HG02623 (cell line): ENCODE data around the gene NPEPL1.

Experiments used
- ATAC-seq: cut with Tn5 transposase; IDR thresholded peaks from one replicate; pipeline ENCODE4 v1.9.1; 2021; ENCODE audit warnings: moderate library complexity; ENCODE audit not compliant: unreplicated experiment

The NPEPL1 gene

GRCh38 chr20:58657986-58658385 is 34.6 kb upstream of the NPEPL1 start:
- no peak for ATAC-seq

- no peak for ATAC-seq
Observed at GRCh38 chr20:58658760-58659159, 33.8 kb upstream of the NPEPL1 start.

GRCh38 chr20:58659841-58660240 is 32.8 kb upstream of the NPEPL1 start:
- no peak for ATAC-seq

GRCh38 chr20:58660855-58661597 is 31.6 kb upstream of the NPEPL1 start:
- ATAC-seq: no peak

- ATAC-seq: no peak
Observed at GRCh38 chr20:58661598-58662473, 30.8 kb upstream of the NPEPL1 start.

GRCh38 chr20:58664331-58664730 is 28.3 kb upstream of the NPEPL1 start:
- no peak for ATAC-seq

GRCh38 chr20:58664883-58665282 is 27.7 kb upstream of the NPEPL1 start:
- no peak for ATAC-seq

GRCh38 chr20:58665606-58666005 is 27.0 kb upstream of the NPEPL1 start:
- ATAC-seq: no peak

- no peak for ATAC-seq
Observed at GRCh38 chr20:58666702-58667101, 25.9 kb upstream of the NPEPL1 start.

GRCh38 chr20:58667975-58668374 is 24.6 kb upstream of the NPEPL1 start:
- ATAC-seq: no peak

GRCh38 chr20:58668901-58669286 is 23.7 kb upstream of the NPEPL1 start:
- ATAC-seq: no peak

- ATAC-seq: peak; percentile 77
Observed at GRCh38 chr20:58669287-58670006, 23.2 kb upstream of the NPEPL1 start.

- ATAC-seq: no peak
Observed at GRCh38 chr20:58670102-58670501, 22.5 kb upstream of the NPEPL1 start.

- ATAC-seq: no peak
Observed at GRCh38 chr20:58670659-58671058, 21.9 kb upstream of the NPEPL1 start.

GRCh38 chr20:58673119-58673518 is 19.5 kb upstream of the NPEPL1 start:
- ATAC-seq: no peak

- no peak for ATAC-seq
Observed at GRCh38 chr20:58675146-58675584, 17.4 kb upstream of the NPEPL1 start.

- no peak for ATAC-seq
Observed at GRCh38 chr20:58675641-58676040, 17.0 kb upstream of the NPEPL1 start.

- no peak for ATAC-seq
Observed at GRCh38 chr20:58676161-58676560, 16.4 kb upstream of the NPEPL1 start.

GRCh38 chr20:58677079-58677604 is 15.5 kb upstream of the NPEPL1 start:
- ATAC-seq: no peak

GRCh38 chr20:58677808-58678207 is 14.8 kb upstream of the NPEPL1 start:
- ATAC-seq: no peak

- ATAC-seq: no peak
Observed at GRCh38 chr20:58678806-58679205, 13.8 kb upstream of the NPEPL1 start.
